HG03135 (cell line): ENCODE measurements around the gene SORCS1.

Experiments
- ATAC-seq: cut with Tn5 transposase; IDR thresholded peaks from one replicate; pipeline ENCODE4 v1.9.1; 2021; ENCODE audit warnings: mild to moderate bottlenecking, moderate library complexity; ENCODE audit not compliant: unreplicated experiment

The SORCS1 gene

GRCh38 chr10:106999118-106999707 is 165.3 kb downstream of the SORCS1 start:
- no peak for ATAC-seq

GRCh38 chr10:106997721-106998120 is 166.8 kb downstream of the SORCS1 start:
- no peak for ATAC-seq

- no peak for ATAC-seq
These were observed 168.0 kb downstream of the SORCS1 start for GRCh38 chr10:106996510-106996909.

- no peak for ATAC-seq
These were observed 172.5 kb downstream of the SORCS1 start for GRCh38 chr10:106992055-106992454.

GRCh38 chr10:106991091-106991490 is 173.4 kb downstream of the SORCS1 start:
- ATAC-seq = no peak

GRCh38 chr10:106987362-106987761 is 177.1 kb downstream of the SORCS1 start:
- ATAC-seq = no peak

- no peak for ATAC-seq
These were observed 182.2 kb downstream of the SORCS1 start for GRCh38 chr10:106982268-106982667.

GRCh38 chr10:106981452-106982075 is 182.9 kb downstream of the SORCS1 start:
- ATAC-seq = no peak

GRCh38 chr10:106980495-106981451 is 183.7 kb downstream of the SORCS1 start:
- ATAC-seq = no peak

- ATAC-seq = no peak
These were observed 185.8 kb downstream of the SORCS1 start for GRCh38 chr10:106978756-106979155.

GRCh38 chr10:106973716-106974115 is 190.8 kb downstream of the SORCS1 start:
- no peak for ATAC-seq

GRCh38 chr10:106973288-106973687 is 191.2 kb downstream of the SORCS1 start:
- ATAC-seq = no peak

- no peak for ATAC-seq
These were observed 192.1 kb downstream of the SORCS1 start for GRCh38 chr10:106972381-106972780.

GRCh38 chr10:106971411-106971831 is 193.1 kb downstream of the SORCS1 start:
- no peak for ATAC-seq

- no peak for ATAC-seq
These were observed 197.1 kb downstream of the SORCS1 start for GRCh38 chr10:106967452-106967851.

- no peak for ATAC-seq
These were observed 203.7 kb downstream of the SORCS1 start for GRCh38 chr10:106960812-106961211.

- no peak for ATAC-seq
These were observed 205.0 kb downstream of the SORCS1 start for GRCh38 chr10:106959521-106959920.

- ATAC-seq = no peak
These were observed 205.7 kb downstream of the SORCS1 start for GRCh38 chr10:106958589-106959361.

GRCh38 chr10:106957823-106958588 is 206.5 kb downstream of the SORCS1 start:
- peak; percentile 70 for ATAC-seq

- ATAC-seq = no peak
These were observed 208.1 kb downstream of the SORCS1 start for GRCh38 chr10:106956216-106956915.
